GM19463 (cell line): Measurements from ENCODE around the gene ITM2C.

Source experiments
- ATAC-seq: cut with Tn5 transposase; IDR thresholded peaks from one replicate; pipeline ENCODE4 v1.9.1; 2021; ENCODE audit warnings: mild to moderate bottlenecking, moderate library complexity; ENCODE audit not compliant: unreplicated experiment

Gene ITM2C

GRCh38 chr2:230849633-230850357, 14.9 kb upstream of the ITM2C start:
- peak; percentile 56 for ATAC-seq

GRCh38 chr2:230850358-230850658, 14.4 kb upstream of the ITM2C start:
- no peak for ATAC-seq

- no peak for ATAC-seq
These were observed 12.6 kb upstream of the ITM2C start for GRCh38 chr2:230852113-230852512.

GRCh38 chr2:230861552-230862255, 3.0 kb upstream of the ITM2C start:
- ATAC-seq: no peak

- no peak for ATAC-seq
These were observed 2.5 kb upstream of the ITM2C start for GRCh38 chr2:230862292-230862691.

GRCh38 chr2:230863031-230863430, 1.7 kb upstream of the ITM2C start:
- ATAC-seq: no peak

GRCh38 chr2:230863442-230864121, 1.2 kb upstream of the ITM2C start:
- ATAC-seq: no peak

GRCh38 chr2:230864122-230864604, 579 bp upstream of the ITM2C start:
- no peak for ATAC-seq

GRCh38 chr2:230865307-230865765, 594 bp downstream of the ITM2C start:
- no peak for ATAC-seq

- ATAC-seq: no peak
These were observed 1.3 kb downstream of the ITM2C start for GRCh38 chr2:230865766-230866755.

- ATAC-seq: no peak
These were observed 2.2 kb downstream of the ITM2C start for GRCh38 chr2:230866756-230867523.

GRCh38 chr2:230868161-230868946, 3.6 kb downstream of the ITM2C start:
- ATAC-seq: no peak

- ATAC-seq: no peak
These were observed 4.5 kb downstream of the ITM2C start for GRCh38 chr2:230868947-230869913.

GRCh38 chr2:230869914-230870543, 5.3 kb downstream of the ITM2C start:
- no peak for ATAC-seq

- no peak for ATAC-seq
These were observed 6.0 kb downstream of the ITM2C start for GRCh38 chr2:230870544-230871360.

GRCh38 chr2:230871361-230872150, 6.8 kb downstream of the ITM2C start:
- ATAC-seq: no peak
